Islet precursor cell (in vitro differentiated cells): Measurements from ENCODE around the gene DPPA2.
A peak's percentile ranks its signal among the peaks of the same experiment; 100 is the strongest.
"Not testable (repeated sequence)": the region's sequence is repeated elsewhere in the genome, so short reads cannot be mapped to it uniquely, and the experiment has no call there.

Experiments used
- DNase-seq: peaks from one replicate; pipeline ENCODE4 v3.0.0-alpha.2; 2018

DPPA2 gene

GRCh38 chr3:109316162-109316730 is at the start of gene DPPA2:
Gene DPPA2 (minus strand): TSS chr3:109316517. CDS start chr3:109314542, 1,975 bp downstream.
- DNase-seq: peak; percentile 94

- no peak for DNase-seq
Measured at GRCh38 chr3:109364088-109364487, 47.8 kb upstream of the DPPA2 start.

GRCh38 chr3:109363634-109364033 is 47.3 kb upstream of the DPPA2 start:
- DNase-seq: no peak

- no peak for DNase-seq
Measured at GRCh38 chr3:109362823-109363222, 46.5 kb upstream of the DPPA2 start.

GRCh38 chr3:109358809-109359208 is 42.5 kb upstream of the DPPA2 start:
- not testable (repeated sequence) for DNase-seq

- DNase-seq: no peak
Measured at GRCh38 chr3:109356442-109357155, 40.3 kb upstream of the DPPA2 start.

- peak; percentile 68 for DNase-seq
Measured at GRCh38 chr3:109355625-109356441, 39.5 kb upstream of the DPPA2 start.

GRCh38 chr3:109353057-109353456 is 36.7 kb upstream of the DPPA2 start:
- DNase-seq: no peak

- DNase-seq: no peak
Measured at GRCh38 chr3:109351231-109351630, 34.9 kb upstream of the DPPA2 start.

- no peak for DNase-seq
Measured at GRCh38 chr3:109346770-109347295, 30.5 kb upstream of the DPPA2 start.

GRCh38 chr3:109346099-109346498 is 29.8 kb upstream of the DPPA2 start:
- DNase-seq: no peak

- DNase-seq: no peak
Measured at GRCh38 chr3:109339714-109340648, 23.7 kb upstream of the DPPA2 start.

GRCh38 chr3:109339197-109339596 is 22.9 kb upstream of the DPPA2 start:
- DNase-seq: no peak

GRCh38 chr3:109338322-109338721 is 22.0 kb upstream of the DPPA2 start:
- no peak for DNase-seq

GRCh38 chr3:109337393-109337792 is 21.1 kb upstream of the DPPA2 start, which contains the start of gene DPPA4:
Gene DPPA4 (minus strand): TSS chr3:109337546. CDS start chr3:109337517, 29 bp downstream.
- peak; percentile 77 for DNase-seq

GRCh38 chr3:109336291-109336861 is 20.1 kb upstream of the DPPA2 start:
- peak; percentile 79 for DNase-seq

GRCh38 chr3:109334572-109334971 is 18.3 kb upstream of the DPPA2 start:
- no peak for DNase-seq

GRCh38 chr3:109331692-109332091 is 15.4 kb upstream of the DPPA2 start:
- DNase-seq: no peak

GRCh38 chr3:109330405-109330804 is 14.1 kb upstream of the DPPA2 start:
- peak; percentile 57 for DNase-seq

GRCh38 chr3:109328202-109328601 is 11.9 kb upstream of the DPPA2 start:
- DNase-seq: no peak

- DNase-seq: no peak
Measured at GRCh38 chr3:109325657-109326056, 9.3 kb upstream of the DPPA2 start.

- DNase-seq: no peak
Measured at GRCh38 chr3:109325109-109325508, 8.8 kb upstream of the DPPA2 start.
